ENCODE results near the gene AUTS2. TPM values are rescaled to one million over a fixed set of nuclear protein-coding genes. Genes with fewer than 3 reads are reported as not detected.

AUTS2 gene
- total RNA-seq, 1 experiment from 2014 or later: 2.2 TPM

DNA sequence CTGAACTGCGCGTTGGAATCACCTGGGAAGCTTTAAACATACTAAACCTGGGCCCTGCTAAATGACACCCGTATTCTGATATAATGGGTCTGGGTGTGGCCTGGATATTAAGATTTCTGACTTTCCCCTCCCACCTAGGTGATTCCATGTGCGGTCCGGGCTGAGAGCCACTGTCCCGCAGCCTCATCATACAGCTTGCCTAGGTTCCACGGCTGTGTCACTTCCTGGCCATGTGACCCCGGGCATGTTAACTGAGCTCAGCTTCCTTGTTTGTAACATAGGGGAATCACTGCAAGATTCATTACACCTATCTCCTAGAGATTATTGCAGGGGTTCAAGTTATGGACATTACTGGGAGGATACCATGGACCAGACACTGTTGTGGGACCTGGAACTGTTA lies 1061.0 kb downstream of the AUTS2 start:
- Histone ChIP-seq H3K36me3 (no peaks in the 10 kb centered on the region), H3K4me3 (no peak overlapping the region), H3K27me3 (no peaks in the 10 kb centered on the region), H3K9me3 (no peaks in the 10 kb centered on the region)
- no peak for DNase-seq

DNA sequence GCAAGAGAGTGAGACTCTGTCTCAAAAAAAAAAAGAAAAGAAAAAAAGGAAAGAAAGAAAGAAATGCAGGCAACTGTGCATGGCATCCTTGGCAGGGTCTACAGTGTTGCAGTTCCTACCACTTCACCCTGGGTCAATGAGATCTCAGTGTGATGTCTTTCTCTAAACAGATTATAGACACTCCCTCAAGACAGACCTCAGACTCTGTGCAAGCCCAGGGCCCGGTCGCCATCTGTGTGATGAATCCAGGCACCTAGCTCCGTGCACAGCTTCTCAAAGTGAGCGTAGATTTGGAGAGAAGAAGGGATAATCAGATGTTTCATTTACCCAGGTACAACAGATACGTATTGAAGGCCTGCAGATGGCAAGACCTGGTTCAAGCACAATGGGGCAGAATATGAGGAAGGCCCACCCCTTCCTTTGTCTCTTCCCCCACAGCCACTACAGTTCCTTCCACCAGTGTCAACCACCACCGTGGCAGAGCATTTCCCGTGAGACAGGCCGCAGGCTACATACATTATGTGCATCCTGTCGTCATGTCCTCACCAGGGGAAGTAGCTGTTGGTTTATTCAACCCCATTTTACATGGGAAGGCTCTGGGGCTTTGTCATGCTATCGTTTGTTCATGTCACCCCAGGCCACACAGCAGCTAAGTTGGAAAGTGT lies 1062.0 kb downstream of the AUTS2 start:
- no peaks in the 10 kb centered on the region for H3K9me3 ChIP-seq
- no peaks in the 10 kb centered on the region for H3K27me3 ChIP-seq
- no peak for DNase-seq
- no peaks in the 10 kb centered on the region for H3K36me3 ChIP-seq
- no peak overlapping the region for H3K4me3 ChIP-seq

- Histone ChIP-seq H3K27me3 (no peaks in the 10 kb centered on the region), H3K36me3 (no peaks in the 10 kb centered on the region), H3K9me3 (no peaks in the 10 kb centered on the region), H3K4me3 (no peak overlapping the region)
- DNase-seq: no peak
Measured at GRCh38 chr7:70660819-70661191, 1062.5 kb downstream of the AUTS2 start.

GRCh38 chr7:70663680-70664079 lies 1065.4 kb downstream of the AUTS2 start:
- Histone ChIP-seq H3K9me3 (no peaks in the 10 kb centered on the region), H3K4me3 (no peak overlapping the region)

DNA sequence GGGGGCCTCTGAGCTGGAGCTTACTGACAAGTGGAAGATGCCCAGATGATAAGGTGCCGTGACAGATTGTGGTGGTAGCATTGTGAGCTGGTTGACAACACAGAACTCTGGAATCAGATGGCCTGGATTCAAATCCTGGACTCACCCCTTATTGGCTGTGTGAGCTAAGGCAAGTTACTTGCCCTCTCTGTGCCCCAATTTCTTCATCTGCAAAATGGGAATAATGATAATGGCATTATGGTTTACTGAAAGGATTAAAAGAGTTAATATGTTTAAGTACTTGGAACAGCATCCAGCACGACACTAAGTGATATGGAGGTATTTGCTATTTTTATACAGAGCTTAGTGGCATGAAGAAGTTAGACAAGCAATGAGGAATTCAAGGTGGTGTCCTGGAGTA lies 1067.7 kb downstream of the AUTS2 start:
- no peak for DNase-seq
- Histone ChIP-seq H3K9me3 (no peaks in the 10 kb centered on the region), H3K36me3 (no peaks in the 10 kb centered on the region), H3K4me3 (no peak overlapping the region), H3K27me3 (no peaks in the 10 kb centered on the region)

More at GRCh38 chr7:70663680-70664079, 1065.4 kb downstream of the AUTS2 start:
- no peaks in the 10 kb centered on the region for H3K27me3 ChIP-seq
- no peaks in the 10 kb centered on the region for H3K36me3 ChIP-seq
- DNase-seq: no peak

GRCh38 chr7:70667406-70667805 lies 1069.1 kb downstream of the AUTS2 start:
- Histone ChIP-seq H3K9me3 (no peaks in the 10 kb centered on the region), H3K36me3 (no peaks in the 10 kb centered on the region), H3K4me3 (no peak overlapping the region), H3K27me3 (no peaks in the 10 kb centered on the region)
- no peak for DNase-seq

DNA sequence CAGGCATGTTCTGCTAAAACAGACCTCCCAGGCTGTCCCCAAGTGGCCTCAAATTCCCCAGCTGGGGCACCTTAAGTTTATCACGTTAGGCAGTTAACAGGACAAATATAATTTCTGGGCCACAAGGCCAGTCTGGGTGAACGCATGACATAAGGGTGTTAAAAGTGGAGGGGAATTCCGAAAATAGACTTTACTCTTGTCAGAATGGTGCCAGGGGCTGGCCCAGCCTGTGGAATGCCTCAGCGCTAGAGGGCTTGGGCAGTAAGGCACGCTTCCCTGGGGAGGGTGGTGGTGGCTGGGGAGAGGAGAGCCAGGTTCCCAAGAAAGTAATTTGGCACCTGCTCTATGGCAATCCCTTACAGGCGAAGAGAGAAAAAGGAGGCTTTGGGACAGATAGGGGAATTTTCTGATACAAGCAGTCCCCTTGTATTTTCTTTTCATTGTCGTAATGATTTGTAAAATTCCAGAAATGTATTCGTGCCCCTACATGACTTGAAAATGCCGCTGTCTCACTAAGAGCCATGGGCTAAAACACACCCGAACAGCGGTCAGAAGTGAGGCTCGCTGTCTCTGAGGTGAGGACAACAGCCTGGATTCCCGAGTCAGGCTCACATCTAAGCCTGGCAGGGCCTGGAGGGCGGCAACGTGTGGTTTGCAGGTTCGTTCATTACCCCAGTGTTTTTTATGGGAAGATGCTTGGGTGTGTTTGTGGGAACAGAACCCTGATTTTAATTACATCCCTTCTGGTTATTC lies 1070.5 kb downstream of the AUTS2 start:
- no peaks in the 10 kb centered on the region for H3K27me3 ChIP-seq
- peak; percentile 2 for DNase-seq
- H3K36me3 ChIP-seq: no peaks in the 10 kb centered on the region
- no peaks in the 10 kb centered on the region for H3K9me3 ChIP-seq
- H3K4me3 ChIP-seq: no peak overlapping the region

GRCh38 chr7:70669854-70670253 lies 1071.6 kb downstream of the AUTS2 start:
- no peaks in the 10 kb centered on the region for H3K36me3 ChIP-seq
- no peak for DNase-seq
- H3K9me3 ChIP-seq: no peaks in the 10 kb centered on the region

GRCh38 chr7:70670288-70670687 lies 1072.0 kb downstream of the AUTS2 start:
- no peaks in the 10 kb centered on the region for H3K27me3 ChIP-seq
- H3K9me3 ChIP-seq: no peaks in the 10 kb centered on the region
- no peaks in the 10 kb centered on the region for H3K36me3 ChIP-seq
- no peak overlapping the region for H3K4me3 ChIP-seq
- DNase-seq: no peak

More at GRCh38 chr7:70669854-70670253, 1071.6 kb downstream of the AUTS2 start:
- Histone ChIP-seq H3K4me3 (no peak overlapping the region), H3K27me3 (no peaks in the 10 kb centered on the region)

GRCh38 chr7:70673778-70674570 lies 1075.7 kb downstream of the AUTS2 start:
- DNase-seq: no peak
- H3K4me3 ChIP-seq: no peak overlapping the region
- no peaks in the 10 kb centered on the region for H3K27me3 ChIP-seq
- no peaks in the 10 kb centered on the region for H3K36me3 ChIP-seq
- H3K9me3 ChIP-seq: no peaks in the 10 kb centered on the region

- H3K9me3 ChIP-seq: no peaks in the 10 kb centered on the region
- no peaks in the 10 kb centered on the region for H3K36me3 ChIP-seq
- no peak for DNase-seq
- H3K27me3 ChIP-seq: no peaks in the 10 kb centered on the region
- H3K4me3 ChIP-seq: no peak overlapping the region
Measured at GRCh38 chr7:70674571-70675010, 1076.3 kb downstream of the AUTS2 start.

DNA sequence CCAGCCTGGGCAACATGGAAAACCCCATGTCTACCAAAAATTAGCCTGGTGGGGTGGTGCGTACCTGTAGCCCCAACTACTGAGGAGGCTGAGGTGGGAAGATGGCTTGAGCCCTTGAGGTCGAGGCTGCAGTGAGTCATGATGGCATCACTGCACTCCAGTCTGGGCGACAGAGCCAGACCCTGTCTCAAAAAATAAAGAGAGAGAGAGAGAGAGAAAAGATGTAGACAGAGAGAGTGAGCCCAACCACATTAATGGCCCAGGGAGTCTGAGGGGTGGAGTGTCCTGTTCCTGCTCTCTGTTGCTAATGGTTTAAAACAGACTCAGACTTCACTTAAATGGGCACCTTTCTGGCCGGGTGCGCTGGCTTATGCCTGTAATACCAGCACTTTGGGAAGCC lies 1078.0 kb downstream of the AUTS2 start:
- Histone ChIP-seq H3K4me3 (no peak overlapping the region), H3K9me3 (no peaks in the 10 kb centered on the region), H3K36me3 (no peaks in the 10 kb centered on the region), H3K27me3 (no peaks in the 10 kb centered on the region)
- DNase-seq: peak; percentile 5

- H3K36me3 ChIP-seq: no peaks in the 10 kb centered on the region
Measured at GRCh38 chr7:70678621-70679251, 1080.5 kb downstream of the AUTS2 start.

GRCh38 chr7:70679661-70680060 lies 1081.4 kb downstream of the AUTS2 start:
- Histone ChIP-seq H3K9me3 (no peaks in the 10 kb centered on the region), H3K4me3 (no peak overlapping the region), H3K27me3 (no peaks in the 10 kb centered on the region), H3K36me3 (no peaks in the 10 kb centered on the region)
- peak; percentile 4 for DNase-seq

More at GRCh38 chr7:70678621-70679251, 1080.5 kb downstream of the AUTS2 start:
- Histone ChIP-seq H3K4me3 (no peak overlapping the region), H3K27me3 (no peaks in the 10 kb centered on the region), H3K9me3 (no peaks in the 10 kb centered on the region)
- peak; percentile 38 for DNase-seq

DNA sequence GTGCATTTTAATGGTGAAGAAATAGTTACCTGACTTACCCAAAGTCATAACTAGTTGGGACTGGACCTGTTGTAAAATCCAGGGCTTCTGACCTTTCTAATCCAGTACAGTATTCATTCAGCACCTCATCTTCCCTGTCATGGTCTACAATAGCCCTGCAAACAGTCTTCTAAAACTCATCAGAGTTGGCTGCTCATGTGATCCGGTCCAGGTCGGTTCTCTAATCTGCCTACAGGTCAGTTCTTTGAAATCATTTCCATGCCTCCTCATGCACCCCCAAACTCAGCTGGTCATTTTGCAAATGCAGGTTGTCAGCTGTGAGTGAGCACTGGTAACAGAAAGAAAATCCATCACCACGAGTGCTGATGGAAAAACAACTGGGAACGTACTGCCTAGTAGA lies 1082.0 kb downstream of the AUTS2 start:
- Histone ChIP-seq H3K9me3 (no peaks in the 10 kb centered on the region), H3K4me3 (no peak overlapping the region), H3K27me3 (no peaks in the 10 kb centered on the region), H3K36me3 (no peaks in the 10 kb centered on the region)
- DNase-seq: no peak

GRCh38 chr7:70680743-70681468 lies 1082.6 kb downstream of the AUTS2 start:
- no peaks in the 10 kb centered on the region for H3K9me3 ChIP-seq
- H3K36me3 ChIP-seq: no peaks in the 10 kb centered on the region
- no peak overlapping the region for H3K4me3 ChIP-seq
- peak; percentile 6 for DNase-seq
- H3K27me3 ChIP-seq: no peaks in the 10 kb centered on the region

Data from MG63 (cell line).